Stimulated activated CD8-positive, alpha-beta memory T cell treated with anti-CD3 and anti-CD28 coated beads, Interleukin-12 subunit alpha, Interleukin-12 subunit beta, amount 100 ng/mL, for 1 hour (primary cell): ENCODE data around the gene TJP3.

Experiments
- DNase-seq: peaks from one replicate; pipeline ENCODE4 v3.0.0-alpha.2; 2020; ENCODE audit warnings: low read depth

Gene TJP3

DNA sequence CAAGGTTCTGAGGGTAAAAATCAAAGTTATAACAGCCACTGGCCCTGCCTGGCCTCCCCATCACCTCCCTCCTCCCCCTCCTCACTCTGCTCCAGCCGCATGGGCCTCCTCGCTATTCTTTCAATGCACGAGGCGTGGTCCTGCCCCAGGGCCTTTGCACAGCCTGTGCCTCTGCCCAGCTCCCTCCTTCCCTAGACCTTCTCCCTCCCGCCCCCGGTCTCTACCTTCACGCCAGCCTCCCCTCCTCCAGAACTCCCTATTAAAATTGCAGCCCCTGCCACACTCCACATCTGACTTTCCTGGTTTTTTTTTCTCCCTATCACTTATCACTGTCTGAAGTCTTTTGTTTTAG, 60.5 kb downstream of the TJP3 start:
- DNase-seq = no peak

DNA sequence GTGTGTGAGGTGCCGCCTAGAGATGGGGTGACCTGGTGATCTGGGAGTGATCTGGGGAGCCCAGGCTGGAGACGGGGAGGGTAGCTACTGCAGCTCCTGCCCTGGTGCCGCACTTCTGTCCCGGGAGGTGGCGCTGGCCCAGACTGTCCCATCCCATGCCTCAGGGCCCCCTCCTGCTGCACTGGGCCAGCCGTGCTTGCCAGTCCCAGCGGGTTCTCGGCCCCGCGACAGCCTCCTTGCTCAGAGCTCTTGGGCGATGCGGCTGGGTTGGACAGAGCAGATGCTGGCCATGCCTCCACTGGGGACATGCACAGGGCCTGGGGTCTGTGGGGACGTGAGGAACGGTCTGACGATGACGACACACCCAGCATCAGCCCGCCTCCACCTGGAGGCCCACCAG, 61.3 kb downstream of the TJP3 start:
- DNase-seq = no peak

DNA sequence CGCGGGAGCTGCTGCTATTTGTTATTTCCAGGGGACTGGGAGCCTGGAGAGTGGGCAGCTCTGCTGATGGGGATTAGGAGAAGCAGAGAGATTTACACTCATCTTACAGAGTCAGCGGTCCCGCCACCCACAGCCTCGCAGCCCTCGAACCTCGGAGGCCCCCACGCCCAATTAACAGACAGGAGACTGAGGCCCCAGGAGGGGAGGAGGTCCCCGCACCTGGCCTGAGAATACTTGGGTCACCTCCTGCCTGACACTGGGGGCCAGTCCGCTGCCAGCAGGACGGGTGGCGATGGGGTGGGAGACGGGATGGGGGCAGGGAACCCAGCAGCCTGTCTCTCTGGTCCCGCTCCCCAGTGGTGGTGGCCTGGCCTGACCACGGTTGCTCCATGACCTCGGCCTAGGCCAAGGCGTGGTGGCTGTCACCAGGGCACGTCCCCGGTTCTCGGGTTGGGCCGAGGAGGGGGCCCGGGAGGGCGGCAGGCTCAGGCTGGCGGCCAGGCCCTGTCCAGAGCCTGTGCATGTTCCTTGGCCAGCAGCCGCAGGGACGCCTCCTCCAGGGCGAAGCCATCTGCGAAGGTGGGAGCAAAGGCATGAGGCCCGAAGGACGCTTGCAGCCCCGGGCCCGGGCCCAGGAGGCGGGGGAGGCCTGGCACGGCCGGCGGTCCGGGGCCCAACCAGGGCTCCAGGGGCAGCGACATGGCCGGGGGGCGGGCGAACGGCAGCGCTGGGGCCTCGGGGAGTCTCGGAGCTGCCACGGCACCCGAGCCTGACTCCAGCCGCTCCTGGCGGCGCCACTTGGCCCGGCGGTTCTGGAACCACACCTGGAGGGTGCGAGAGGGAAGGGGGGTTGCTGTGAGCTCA, 62.2 kb downstream of the TJP3 start:
- DNase-seq = no peak

- DNase-seq = no peak
Measured at GRCh38 chr19:3771000-3771905, 63.1 kb downstream of the TJP3 start.

DNA sequence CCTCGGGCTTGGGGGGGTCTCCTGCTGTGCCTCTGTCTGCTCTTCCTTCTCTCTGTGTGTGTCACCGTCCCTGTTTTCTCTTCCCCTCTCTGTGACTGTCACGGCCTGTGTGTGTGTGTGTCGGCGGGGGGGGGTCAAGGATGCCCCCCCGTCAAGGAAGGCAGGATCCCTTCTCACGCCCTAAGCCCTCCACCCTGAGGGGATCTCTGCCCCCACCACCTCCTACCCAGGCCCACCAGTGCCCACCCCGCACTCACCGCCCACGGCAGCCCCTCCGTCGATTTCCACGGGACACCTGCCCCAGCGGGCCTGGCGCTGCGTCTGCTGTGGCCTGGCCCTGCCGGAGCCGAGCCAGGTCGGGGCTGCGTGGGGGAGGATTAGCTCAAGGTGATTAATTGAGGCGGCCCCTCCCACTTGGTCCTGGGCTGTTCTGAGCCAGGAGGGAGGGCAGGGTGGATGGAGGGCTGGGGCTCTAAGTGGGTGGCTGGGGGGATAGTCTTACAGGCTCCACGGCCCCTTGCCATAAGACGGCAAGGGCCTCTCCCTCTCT, 63.8 kb downstream of the TJP3 start, which contains the start of gene RAX2:
TSS of gene RAX2 (minus strand) at position 323 of the 550 bp plus-strand sequence. CDS start 486 bp downstream, outside the sequence.
- DNase-seq = no peak

DNA sequence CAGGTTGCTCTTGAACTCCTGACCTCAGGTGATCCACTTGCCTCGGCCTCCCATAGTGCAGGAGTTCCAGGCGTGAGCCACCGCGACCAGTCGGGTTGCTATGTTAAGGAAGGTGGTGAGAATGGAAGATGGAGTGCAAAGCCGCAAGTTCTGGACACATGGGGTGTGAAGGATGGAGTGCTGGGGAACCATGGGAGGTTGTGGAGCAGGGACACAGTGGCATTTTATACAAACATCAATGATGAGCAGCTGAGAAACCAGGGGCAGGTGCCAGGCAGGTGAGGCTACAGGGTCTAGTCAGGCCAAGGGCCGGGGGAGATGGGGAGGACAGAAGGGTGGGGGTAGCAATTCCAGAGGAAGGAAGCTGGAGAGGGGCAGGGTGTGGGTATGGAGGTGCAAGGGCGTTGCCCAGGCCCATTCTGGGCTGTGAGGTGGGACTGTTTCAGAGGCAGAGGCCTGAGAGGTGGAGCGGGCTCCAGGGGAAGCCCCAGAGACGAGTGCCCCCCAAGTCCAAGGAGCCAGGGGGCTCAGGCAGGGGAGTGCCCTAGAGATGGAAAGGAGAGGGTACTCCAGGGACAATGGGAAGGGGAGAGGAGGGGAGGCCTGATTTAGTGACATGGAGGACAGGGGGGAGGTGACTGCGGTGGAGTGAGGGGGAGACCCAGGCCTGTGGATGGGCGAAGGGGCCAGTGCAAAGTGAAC, 65.8 kb downstream of the TJP3 start:
- no peak for DNase-seq

GRCh38 chr19:3774621-3775373, 66.6 kb downstream of the TJP3 start:
- DNase-seq = no peak

DNA sequence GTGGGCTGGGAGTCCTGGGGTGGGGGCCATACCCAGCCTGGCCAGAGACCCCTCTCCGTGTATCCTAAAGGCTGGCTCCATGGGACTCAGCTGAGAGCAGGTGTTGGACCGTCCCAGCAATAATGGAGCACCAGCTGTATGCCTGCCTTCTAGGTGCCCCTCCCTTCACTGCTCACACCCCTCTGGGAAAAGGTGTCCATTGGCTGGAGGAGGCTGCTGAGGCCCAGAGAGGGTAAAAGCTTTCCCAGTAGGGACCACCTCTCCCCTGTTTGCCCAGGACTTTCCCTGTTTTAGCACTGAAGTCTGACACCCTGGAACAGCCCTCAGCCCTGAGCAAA, 67.2 kb downstream of the TJP3 start:
- no peak for DNase-seq

GRCh38 chr19:3775831-3776230, 67.6 kb downstream of the TJP3 start:
- DNase-seq = no peak

DNA sequence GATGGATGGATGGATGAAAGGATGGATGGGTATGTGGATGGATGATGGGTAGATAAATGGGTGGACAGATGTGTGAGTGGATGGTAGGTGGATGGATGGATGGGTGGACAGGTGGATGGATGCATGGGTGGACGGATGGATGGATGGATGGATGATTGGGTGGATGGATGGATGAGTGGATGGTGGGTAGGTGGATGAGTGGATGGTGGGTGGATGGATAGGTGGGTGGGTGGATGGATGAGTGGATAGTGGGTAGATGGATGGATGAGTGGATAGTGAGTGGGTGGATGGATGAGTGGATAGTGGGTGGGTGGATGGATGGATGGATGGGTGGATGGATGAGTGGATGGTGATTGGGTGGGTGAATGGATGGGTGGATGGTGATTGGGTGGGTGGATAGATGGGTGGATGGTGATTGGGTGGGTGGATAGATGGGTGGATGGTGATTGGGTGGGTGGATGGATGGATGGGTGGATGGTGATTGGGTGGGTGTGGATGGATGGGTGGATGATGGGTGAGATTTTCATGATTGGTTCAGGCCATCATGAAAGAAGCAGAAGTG, 68.4 kb downstream of the TJP3 start:
- no peak for DNase-seq

GRCh38 chr19:3778104-3778867, 70.1 kb downstream of the TJP3 start:
- no peak for DNase-seq

DNA sequence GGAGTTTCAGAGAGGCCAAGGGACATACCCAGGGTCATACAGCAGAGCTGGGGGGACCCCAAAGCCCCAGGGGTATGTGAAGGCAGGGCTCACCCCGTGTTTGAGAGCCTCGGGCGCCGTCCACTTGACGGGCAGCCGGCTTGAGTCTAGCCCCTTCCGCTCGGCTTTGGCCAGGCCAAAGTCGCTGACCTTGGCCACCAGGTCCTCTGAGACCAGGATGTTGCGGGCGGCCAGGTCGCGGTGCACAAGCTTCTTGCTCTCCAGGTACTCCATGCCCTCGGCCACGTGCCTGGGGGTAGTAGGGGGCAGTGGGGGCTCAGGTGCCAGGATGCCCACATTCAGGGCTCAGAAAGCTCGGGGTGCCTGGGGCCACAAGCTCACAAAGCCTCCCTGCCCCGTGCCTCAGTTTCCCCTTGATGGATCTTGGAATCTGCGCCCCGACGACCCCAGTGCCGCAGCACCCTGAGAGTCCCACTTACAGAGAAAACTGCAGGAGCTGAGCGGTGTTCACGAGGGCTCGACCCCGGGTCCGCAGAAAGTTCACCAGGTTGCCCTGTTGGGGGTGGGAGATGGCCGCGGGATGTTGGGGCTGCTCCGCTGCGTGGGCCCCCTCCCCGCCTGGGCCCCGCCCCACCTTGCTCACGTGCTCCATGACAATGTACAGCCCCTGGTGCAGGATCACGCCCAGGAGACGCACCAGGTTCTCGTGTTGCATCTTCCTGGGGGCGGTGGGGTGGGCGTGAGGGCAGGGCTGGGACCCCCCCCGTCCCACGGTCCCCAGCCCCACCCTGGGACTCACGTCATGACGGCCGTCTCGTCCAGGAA, 70.9 kb downstream of the TJP3 start:
- no peak for DNase-seq

DNA sequence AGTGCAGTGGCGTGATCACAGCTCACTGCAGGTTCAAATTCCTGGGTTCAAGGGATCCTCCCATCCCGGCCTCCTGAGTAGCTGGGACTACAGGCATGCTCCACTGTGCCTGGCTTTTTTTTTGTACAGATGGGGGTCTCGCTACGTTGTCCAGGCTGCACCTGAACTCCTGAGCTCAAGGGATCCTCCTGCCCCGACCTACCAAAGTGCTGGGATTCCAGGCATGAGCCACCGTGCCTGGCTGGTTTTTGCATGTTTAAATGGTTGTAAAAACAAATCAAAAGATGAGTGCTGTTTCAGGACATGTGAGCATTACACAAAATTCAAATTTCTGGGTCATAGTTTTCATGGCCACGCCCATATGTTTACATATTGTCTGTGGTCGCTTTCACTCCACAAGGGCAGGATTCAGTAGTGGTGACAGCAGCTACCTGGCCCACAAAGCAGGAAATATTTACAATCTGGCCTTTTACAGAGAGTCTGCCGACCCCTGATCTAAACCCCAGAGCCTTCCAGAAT, 72.7 kb downstream of the TJP3 start:
- no peak for DNase-seq

GRCh38 chr19:3781603-3782002, 73.4 kb downstream of the TJP3 start:
- no peak for DNase-seq

- DNase-seq = no peak
Measured at GRCh38 chr19:3782330-3782729, 74.1 kb downstream of the TJP3 start.

- no peak for DNase-seq
Measured at GRCh38 chr19:3782903-3783302, 74.7 kb downstream of the TJP3 start.

DNA sequence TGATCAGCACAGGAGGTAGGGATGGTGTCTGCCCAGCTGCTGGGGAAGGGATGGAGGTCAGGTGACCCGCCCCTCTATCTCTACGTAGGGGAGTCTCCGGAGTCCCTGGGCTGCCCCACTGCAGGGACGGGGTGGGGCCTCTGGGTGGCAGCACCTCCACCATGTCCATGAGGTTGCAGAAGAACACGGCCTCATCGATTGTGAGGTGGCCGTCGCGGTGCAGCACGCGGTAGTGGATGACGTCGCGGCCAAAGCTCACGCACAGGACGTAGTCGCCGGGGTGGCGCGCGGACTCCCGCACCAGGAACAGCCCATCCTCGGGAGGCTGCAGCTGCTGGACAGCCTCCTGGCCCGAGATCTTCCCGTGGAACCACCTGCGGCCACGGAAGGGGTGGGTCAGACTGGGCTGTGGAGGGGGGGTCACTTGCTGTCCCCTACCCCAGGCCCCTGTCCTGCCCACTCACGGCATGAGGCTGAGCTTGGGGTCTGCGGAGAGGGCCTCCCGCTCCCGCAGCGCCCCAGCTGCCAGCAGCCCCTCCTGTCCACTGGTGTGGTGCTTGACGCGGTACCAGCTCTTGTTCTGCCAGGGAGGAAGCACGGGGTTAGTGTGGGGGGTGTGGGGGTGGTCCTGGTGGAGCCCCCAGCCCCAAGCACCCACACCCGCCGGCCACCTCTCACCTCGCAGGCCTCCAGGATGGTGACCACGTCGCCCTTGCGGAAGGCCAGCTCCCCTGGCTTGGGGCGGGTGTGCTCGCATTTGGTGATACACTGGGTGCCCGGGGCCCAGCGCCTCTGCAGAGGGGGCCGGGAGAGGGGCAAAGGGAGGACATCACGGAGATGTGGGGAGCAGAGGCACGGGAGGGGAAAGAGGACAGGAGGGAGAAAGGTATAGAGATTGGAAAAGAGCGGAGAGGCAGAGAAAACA, 75.7 kb downstream of the TJP3 start:
- DNase-seq = no peak
